Measurements from ENCODE around the gene IFT52.

DNA sequence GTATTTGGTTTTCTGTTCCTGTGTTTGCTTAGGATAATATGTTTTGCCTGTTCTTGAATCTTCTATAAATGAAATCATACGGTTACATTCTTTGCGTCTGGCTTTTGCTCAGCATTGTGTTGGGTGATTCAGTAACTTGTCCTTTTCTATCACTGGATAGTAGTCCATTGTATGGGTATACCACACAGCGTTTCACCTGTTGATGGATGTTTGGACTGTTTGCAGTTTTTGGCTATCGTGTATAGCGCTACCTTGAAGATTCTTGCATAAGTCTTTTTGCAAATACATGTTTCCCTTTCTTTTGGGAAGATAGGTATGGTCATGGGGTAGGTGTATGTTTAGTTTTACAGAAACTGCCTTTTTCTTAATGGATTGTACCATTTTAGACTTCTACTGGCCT, 85.6 kb downstream of the IFT52 start:
- TF ChIP-seq, protein P1, sequence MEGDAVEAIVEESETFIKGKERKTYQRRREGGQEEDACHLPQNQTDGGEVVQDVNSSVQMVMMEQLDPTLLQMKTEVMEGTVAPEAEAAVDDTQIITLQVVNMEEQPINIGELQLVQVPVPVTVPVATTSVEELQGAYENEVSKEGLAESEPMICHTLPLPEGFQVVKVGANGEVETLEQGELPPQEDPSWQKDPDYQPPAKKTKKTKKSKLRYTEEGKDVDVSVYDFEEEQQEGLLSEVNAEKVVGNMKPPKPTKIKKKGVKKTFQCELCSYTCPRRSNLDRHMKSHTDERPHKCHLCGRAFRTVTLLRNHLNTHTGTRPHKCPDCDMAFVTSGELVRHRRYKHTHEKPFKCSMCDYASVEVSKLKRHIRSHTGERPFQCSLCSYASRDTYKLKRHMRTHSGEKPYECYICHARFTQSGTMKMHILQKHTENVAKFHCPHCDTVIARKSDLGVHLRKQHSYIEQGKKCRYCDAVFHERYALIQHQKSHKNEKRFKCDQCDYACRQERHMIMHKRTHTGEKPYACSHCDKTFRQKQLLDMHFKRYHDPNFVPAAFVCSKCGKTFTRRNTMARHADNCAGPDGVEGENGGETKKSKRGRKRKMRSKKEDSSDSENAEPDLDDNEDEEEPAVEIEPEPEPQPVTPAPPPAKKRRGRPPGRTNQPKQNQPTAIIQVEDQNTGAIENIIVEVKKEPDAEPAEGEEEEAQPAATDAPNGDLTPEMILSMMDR (IDR thresholded peaks at IDR 0.05; ENCODE audit: poor library complexity): no peak
- TF ChIP-seq EZH2 (IDR thresholded peaks at IDR 0.05; ENCODE audit: borderline replicate concordance) (no peak), EZH2phosphoT487 (IDR thresholded peaks at IDR 0.05; ENCODE audit: low read depth, severe bottlenecking, unreplicated experiment) (no peak)

Data from hepatocyte (in vitro differentiated cells).